Activated CD8-positive, alpha-beta memory T cell treated with anti-CD3 and anti-CD28 coated beads for 1 hour (primary cell): Measurements from ENCODE around the gene KLHL2.
"Not testable (repeated sequence)": the region's sequence is repeated elsewhere in the genome, so short reads cannot be mapped to it uniquely, and the experiment has no call there.

Source experiments
- DNase-seq, 2 donors: peaks; one replicate each; pipeline ENCODE4 v3.0.0-alpha.2; 2020; ENCODE audit warnings: low read depth in 1 of 2; ENCODE audit errors: extremely low read depth in 1 of 2

The KLHL2 gene, protein sequence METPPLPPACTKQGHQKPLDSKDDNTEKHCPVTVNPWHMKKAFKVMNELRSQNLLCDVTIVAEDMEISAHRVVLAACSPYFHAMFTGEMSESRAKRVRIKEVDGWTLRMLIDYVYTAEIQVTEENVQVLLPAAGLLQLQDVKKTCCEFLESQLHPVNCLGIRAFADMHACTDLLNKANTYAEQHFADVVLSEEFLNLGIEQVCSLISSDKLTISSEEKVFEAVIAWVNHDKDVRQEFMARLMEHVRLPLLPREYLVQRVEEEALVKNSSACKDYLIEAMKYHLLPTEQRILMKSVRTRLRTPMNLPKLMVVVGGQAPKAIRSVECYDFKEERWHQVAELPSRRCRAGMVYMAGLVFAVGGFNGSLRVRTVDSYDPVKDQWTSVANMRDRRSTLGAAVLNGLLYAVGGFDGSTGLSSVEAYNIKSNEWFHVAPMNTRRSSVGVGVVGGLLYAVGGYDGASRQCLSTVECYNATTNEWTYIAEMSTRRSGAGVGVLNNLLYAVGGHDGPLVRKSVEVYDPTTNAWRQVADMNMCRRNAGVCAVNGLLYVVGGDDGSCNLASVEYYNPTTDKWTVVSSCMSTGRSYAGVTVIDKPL

GRCh38 chr4:165207431-165208220, at the start of gene KLHL2:
TSS of gene KLHL2 (plus strand) at chr4:165207561. CDS start at chr4:165207877, 316 bp downstream.
- DNase-seq: peak in 1 of 2 donors; percentile 51

DNA sequence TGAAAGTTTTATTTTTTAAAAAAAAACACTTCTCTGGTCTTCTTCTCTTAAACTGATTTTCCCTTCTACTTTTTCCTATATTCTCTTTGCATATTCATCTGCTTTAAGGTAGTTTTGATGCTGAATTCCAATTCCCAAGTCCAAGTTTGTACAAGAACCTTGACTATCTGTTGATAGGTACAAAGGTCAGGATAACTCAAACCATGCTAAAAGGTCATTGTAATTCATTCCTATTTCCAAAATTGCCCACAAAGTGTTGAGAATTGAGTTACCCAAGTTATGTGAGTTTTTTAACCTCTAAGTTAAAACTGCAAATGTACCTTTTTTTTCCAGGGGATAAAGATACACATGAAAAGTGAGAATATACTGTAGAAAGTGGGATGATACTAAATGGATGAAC, 48.6 kb upstream of the KLHL2 start:
- no peak for DNase-seq

GRCh38 chr4:165164257-165164656, 43.1 kb upstream of the KLHL2 start:
- DNase-seq: no peak

GRCh38 chr4:165166872-165167271, 40.5 kb upstream of the KLHL2 start:
- DNase-seq: not testable (repeated sequence)

DNA sequence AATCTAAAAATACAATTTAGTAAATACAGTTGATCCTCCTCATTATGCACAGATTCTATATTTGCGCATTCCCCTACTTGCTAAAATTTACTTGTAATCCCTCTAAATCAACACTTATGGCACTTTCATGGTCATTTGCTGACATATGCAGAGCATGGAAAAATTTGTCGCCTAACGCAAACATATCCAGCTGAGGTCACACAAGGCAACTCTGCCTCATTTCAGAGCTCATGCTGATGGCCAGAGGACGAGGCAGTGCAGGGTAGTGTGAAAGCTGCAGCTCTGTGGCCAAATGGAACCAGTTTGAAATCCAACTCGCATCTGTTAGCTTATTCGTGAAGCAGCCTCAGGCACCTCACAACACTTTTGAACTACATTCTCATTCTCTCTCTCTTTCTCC, 39.7 kb upstream of the KLHL2 start:
- no peak for DNase-seq

DNA sequence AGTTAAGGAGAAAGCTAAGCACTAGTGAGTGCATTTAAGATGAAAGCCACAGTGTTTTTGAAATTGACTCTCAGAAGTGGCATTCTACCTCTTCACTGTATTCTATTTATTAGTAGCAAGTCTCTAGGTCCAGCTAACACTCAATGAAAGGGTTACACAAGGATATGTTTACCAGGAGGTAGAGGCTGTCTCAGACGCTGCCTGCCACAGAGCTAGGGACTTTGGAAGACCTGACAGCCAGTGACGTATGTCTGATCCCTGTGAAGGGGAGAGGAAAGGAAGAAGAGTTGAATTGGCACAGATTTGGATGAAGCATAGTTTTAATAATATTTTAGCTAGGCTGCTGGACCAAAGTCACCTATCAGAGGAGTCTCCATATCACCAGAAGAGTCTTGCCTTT, 36.5 kb upstream of the KLHL2 start:
- no peak for DNase-seq

DNA sequence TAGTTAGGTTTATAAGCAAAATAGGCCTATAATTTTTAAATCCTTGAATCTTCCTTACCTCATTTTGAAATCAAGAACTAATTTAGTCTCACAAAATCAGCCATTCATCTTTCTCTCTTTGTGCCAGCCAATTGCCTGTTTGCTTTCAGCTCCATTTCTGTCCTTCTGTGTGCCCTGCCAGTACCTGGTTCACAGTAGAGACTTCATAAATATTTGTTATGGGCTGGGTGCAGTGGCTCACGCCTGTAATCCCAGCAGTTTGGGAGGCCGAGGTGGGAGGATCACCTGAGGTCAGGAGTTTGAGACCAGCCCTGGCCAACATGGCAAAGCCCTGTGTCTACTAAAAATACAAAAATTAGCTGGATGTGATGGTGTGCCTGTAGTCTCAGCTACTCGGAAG, 31.9 kb upstream of the KLHL2 start:
- not testable (repeated sequence) for DNase-seq

GRCh38 chr4:165175879-165176278, 31.5 kb upstream of the KLHL2 start:
- no peak for DNase-seq

DNA sequence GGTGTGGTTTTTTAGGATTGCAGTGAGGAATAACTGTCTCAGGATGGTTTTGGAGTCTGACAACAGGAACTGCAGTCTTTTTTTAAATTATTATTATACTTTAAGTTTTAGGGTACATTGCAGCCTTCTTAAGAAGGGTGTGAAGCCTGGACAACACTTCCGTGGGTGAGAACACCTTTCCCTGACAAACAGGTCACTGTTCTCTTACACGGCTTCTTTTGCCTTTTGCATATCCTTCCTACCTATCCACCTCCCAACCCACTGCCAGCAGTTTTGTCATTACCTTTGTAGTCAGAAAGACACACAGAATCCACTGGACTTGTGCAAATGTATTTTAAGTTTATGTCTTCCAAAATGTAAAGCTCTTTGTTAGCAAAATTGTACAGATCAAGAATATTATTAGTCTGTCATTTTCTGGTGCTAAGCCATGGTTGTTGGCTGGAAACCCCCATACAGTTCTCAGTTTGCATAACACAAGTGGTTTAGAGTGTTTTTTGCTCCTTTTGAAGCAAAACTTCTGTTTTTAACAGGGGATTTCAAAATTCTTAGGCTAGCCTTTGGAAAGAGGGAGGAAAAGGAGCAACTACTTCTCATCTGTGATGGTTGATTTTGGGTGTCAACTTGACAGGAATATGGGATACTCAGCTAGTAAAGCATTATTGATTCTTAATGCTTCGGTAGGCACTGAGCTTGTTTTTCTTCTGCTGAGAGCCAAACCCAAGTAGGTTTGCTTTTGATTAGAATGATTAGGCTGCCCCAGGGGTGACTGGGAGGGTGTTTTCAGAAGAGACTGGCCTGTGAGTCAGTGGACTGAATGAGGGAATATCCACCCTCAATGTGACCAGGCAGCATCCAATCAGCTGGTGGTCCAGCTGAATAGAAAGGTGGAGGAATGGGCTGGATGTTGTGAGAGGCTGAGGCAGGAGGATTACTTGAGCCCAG, 29.4 kb upstream of the KLHL2 start:
- no peak for DNase-seq

DNA sequence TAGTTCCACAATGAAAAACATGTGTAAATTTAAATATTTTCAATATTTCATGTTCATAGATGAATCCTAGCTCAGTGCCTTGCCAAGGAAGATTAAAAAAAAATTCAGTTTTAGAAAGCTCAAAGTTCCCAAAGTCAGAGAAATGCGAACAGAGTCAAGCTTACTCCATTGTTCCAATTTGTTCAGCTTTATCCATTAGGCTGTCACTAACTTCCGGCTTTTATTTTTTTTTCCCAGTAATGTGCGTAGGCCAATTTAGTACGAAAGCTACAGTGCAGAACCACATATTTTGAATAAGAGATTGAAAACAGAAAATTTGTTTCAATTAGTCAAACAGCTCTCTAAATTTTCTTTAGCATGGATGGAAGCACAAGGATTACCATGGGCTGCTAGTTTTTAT, 23.1 kb upstream of the KLHL2 start:
- no peak for DNase-seq

GRCh38 chr4:165184998-165185397, 22.4 kb upstream of the KLHL2 start:
- not testable (repeated sequence) for DNase-seq

DNA sequence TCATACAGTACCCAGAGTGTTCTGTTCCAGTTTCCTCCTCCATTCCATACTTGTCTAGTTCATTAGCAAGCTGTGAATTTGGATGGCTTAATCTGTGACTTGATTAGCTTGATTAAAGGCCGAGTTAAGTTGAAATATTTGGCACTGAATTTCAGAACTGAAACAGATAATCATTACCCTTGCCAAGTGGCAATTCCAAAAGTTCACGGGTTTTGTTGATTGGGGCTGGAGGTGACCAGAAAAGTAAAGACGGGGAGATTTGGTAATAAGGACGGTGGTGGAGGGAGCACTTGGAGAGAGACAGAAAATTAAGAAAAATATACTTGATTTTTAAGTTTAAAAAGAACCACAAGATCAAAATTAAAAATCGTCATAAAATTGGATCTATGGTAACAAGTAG, 21.9 kb upstream of the KLHL2 start:
- DNase-seq: no peak

DNA sequence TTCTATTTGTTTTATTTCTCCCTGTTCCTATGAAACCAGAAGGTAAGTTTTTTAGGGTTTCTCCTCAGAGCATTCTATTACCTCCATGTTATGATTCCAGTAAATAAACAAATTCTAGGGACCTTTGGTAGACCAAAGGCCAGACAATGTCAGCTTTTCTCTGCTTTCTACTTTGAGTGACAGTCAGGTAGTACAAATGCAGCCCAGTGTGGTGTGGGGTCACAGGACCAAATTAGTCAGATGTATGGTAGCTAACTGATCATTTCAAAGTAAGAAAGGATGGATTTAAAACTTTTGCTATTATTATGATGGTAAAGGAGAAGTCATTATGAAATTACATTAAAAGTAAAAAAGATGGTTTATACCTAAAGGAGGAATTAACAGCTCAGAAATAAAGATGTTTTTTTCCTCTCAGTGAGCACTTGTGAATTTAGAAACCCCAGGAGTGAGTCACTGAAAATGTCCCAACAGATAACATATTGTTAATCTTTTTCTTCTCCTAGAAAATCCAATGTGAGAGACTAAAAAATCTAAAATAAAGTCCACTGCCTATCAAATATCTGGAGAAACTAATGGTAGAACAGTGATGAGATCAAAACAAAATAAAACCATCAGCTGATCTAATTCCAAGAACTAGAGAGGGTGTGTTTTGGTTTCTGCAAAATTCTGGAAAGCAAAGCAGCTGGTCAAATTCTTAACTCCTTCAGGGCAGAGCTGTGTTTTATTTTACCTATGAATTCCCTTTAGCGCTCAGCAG, 16.6 kb upstream of the KLHL2 start:
- no peak for DNase-seq

DNA sequence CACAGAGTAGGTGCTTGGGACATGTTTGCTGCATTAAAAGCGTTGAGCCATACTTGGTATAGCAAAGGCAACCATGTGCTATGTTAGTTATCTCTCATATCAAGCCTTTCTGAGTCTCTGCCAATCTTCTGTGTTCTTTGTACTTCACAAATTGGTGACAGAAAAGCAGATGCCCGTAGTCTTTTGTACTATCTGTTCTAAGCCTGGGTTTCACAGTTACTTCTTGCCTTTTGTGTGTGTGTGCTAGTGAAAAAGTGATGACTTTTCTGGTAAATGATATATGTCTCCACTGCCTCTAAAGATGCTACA, 16.1 kb upstream of the KLHL2 start:
- DNase-seq: no peak

DNA sequence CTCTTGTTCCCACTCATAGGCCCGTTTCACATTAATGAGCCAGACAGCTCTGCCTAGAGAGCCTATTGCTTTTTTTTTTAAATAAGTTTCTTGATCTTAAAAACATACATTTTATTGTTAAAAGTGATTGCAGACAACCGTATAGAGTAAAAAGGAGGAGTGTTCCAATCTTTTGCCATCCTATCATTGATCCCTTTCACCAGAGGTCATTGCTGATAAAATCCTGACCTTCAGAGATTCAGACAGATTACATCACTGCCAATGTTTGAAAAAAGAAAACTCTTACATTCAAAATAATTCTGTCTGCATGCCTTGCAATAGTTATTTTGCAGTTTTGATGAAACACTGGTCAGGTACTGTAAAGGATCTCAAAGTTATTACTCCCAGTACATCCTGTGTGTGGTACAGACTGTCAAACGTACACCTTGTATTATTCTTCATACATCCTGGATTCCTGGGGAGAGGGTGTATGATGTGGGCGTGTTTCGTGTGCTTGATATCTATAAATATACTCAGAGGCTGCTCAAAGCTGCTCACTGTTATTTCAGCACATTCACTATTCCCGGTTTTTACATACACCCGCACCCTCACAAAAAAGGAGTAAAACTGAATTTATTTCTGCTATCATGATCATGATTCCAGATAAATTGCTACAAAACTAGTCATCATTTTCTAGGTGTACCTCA, 15.4 kb upstream of the KLHL2 start:
- DNase-seq: no peak

DNA sequence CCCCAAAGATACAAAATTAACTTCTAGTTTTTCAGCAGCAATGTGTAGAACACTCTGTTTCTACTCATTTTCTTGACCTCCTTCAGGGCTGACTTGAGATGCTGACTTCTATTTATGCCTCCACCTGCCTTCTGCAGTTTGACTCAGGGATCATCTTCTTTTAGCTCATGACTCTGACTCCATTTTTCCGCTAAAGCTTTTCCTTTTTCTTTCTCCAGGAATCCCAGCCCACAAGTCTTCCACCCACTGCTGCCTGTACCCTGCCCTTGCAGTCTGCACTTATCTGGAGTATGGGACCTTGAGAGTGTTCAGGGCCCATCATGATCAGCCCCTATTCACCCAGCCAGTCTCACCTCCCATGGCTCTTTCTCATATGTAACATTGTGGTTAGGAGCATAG, 14.9 kb upstream of the KLHL2 start:
- no peak for DNase-seq

DNA sequence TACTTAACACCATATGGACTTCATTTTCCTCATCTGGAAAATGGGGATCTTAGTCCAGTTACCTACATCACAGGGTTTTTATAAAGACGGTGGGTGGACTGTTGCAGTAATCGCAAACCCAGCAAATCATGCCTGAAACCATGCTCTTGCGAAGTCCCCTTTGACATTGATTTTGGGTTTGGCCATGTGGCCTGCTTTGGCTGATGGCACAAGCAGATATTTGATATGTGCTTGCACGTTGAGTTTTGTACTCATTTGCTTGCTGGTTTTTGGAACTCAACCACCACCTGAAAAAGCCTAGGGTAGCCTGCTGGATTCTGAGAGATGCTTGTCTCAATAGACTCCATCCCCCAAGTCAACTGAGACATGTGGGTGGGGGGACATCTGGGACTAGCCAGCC, 14.4 kb upstream of the KLHL2 start:
- DNase-seq: no peak

DNA sequence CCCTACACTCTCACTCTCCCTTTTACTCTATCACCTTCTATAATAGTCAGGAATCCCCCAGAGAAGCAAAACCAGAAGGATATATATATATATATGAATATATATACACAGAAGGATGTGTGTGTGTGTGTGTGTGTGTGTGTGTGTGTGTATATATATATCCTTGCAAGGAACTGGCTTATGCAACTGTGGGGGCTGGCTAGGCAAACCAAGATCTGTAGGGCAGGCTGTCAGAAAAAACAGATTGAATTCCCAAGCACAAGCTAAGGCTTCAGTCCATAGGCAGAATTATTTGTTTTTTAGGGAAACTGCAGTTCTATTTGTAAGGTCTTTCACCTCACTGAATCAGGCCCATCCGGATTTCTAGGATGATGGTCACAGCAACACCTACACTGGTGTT, 13.0 kb upstream of the KLHL2 start:
- no peak for DNase-seq

DNA sequence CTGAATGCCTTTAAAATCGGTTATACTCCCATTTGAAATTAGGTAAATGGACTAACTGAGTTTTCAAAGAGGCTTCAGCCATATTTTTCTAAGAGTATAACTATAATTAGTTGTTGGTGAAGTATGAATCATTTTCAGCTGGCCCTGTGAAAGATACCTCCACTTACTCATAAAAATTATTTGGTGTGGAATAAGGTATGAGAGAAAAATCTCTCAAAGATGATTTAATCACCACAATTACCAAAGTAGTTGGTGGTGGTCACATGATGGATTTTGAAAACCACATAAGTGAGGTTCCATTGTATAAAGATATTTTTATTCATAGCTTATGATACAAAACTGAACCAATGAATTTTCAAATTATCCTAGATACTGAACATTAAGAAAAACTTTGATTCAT, 9.0 kb upstream of the KLHL2 start:
- DNase-seq: no peak

DNA sequence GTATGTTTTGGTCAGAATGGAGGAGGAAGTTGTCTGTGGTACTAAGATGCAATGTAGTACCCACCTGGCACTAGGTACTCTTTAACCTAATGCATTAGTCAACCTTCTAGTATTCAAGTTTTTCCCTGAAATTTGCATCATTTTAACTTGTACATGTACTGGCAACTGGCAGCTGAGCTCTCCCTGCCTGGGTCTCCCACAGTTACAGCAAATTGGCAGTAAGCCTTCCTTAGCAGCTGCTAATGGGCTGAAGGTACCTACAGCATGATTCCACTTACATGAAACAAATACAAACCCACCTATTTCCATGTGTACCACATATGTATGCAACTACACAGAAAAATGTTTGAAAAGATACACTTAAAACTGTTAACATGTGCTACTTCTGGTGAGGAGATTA, 8.1 kb upstream of the KLHL2 start:
- DNase-seq: no peak
